A549 (cell line): ENCODE data around the gene ST8SIA5. TPM values are rescaled to one million over a fixed set of nuclear protein-coding genes. Genes with fewer than 3 reads are reported as not detected.

Source experiments
- ATAC-seq, 2 experiments: fragments of 200-7000 bp in 1 of 2; fragments of >200 bp in 1 of 2; cut with Nextera tagmentation in 1 of 2; cut with Tn5 transposase in 1 of 2; 3 replicates each; pipeline versions ENCODE4 v1.8.0 to v1.9.1; 2018 to 2020; ENCODE audit warnings: mild to moderate bottlenecking in 1 of 2, moderate library complexity in 1 of 2
- CTCF ChIA-PET: fragments of 300-600 bp; sonication (Branson Sonifier 250); formaldehyde crosslinking; extraction: SDS; loops from one replicate; lab custom pipeline; 2021; ENCODE audit warnings: antibody characterized with exemption, inconsistent platforms; lab: Yijun Ruan, JAX
- POLR2A ChIA-PET: fragments of 350-600 bp; formaldehyde crosslinking; extraction: SDS; loops from one replicate; lab custom pipeline; 2021; ENCODE audit warnings: antibody characterized with exemption, inconsistent platforms; lab: Yijun Ruan, JAX
- DNase-seq, 2 experiments: peaks; one replicate each; pipeline versions ENCODE4 v3.0.0 to v3.0.0-alpha.2; 2011 to 2016; ENCODE audit warnings: low read depth in 1 of 2, low spot score in 1 of 2
- FAIRE-seq: peaks from 2 replicates; lab custom pipeline; 2011; peaks lifted over from hg19 to GRCh38; lab: Jason Lieb, UNC
- H3K27ac ChIP-seq, 2 experiments: fragments of >200 bp; sonication (Bioruptor Twin); formaldehyde crosslinking; 3 replicates each; pipeline ENCODE4 v1.5.1; 2016 to 2017
- H3K4me1 ChIP-seq: fragments of >200 bp; sonication (Bioruptor Twin); formaldehyde crosslinking; 3 replicates; pipeline ENCODE4 v1.6.1; 2016
- H3K4me2 ChIP-seq: fragments of >200 bp; sonication (Bioruptor Twin); formaldehyde crosslinking; 3 replicates; pipeline ENCODE4 v1.6.1; 2016
- H3K4me3 ChIP-seq: fragments of >200 bp; sonication (Bioruptor Twin); formaldehyde crosslinking; 3 replicates; pipeline ENCODE4 v1.5.1; 2016
- H3K9me3 ChIP-seq: fragments of >200 bp; sonication (Bioruptor Twin); formaldehyde crosslinking; 3 replicates; pipeline ENCODE4 v1.6.1; 2016
- ATOH8 ChIP-seq: fragments of 250-450 bp; sonication (Bioruptor Pico); IDR thresholded peaks from 2 replicates; pipeline ENCODE4 v1.5.0; 2020; ENCODE audit warnings: low read depth, mild to moderate bottlenecking, moderate library complexity
- CBX8 ChIP-seq: fragments of 200-600 bp; sonication (generic); IDR thresholded peaks from 2 replicates; pipeline ENCODE4 v1.6.1; 2016
- CHD2 ChIP-seq: fragments of 150-350 bp; IDR thresholded peaks from 2 replicates; pipeline ENCODE4 v1.6.1; 2014; ENCODE audit warnings: low read length; ENCODE audit not compliant: partially characterized antibody
- CHD4 ChIP-seq: fragments of 200-600 bp; sonication (generic); IDR thresholded peaks from 2 replicates; pipeline ENCODE4 v1.6.1; 2016; ENCODE audit warnings: antibody characterized with exemption, mild to moderate bottlenecking, borderline replicate concordance
- EHF ChIP-seq: fragments of 250-450 bp; sonication (Bioruptor Pico); IDR thresholded peaks from 2 replicates; pipeline ENCODE4 v1.5.0; 2020; ENCODE audit warnings: mild to moderate bottlenecking
- FOSB ChIP-seq: fragments of 250-450 bp; sonication (Bioruptor Pico); IDR thresholded peaks from 2 replicates; pipeline ENCODE4 v1.5.0; 2020; ENCODE audit warnings: mild to moderate bottlenecking, moderate library complexity
- FOSL2 ChIP-seq, 2 experiments: fragments of 450-650 bp in 1 of 2; fragments of >200 bp in 1 of 2; sonication (Bioruptor Twin) in 1 of 2; formaldehyde crosslinking; IDR thresholded peaks; 2 replicates each; pipeline versions ENCODE4 v1.5.0 to v1.6.1; 2016 to 2020; ENCODE audit warnings: mild to moderate bottlenecking in 1 of 2, moderate library complexity in 1 of 2
- HDAC2 ChIP-seq: fragments of 200-600 bp; sonication (generic); IDR thresholded peaks from 2 replicates; pipeline ENCODE4 v1.6.1; 2016
- HES2 ChIP-seq: fragments of >200 bp; sonication (Bioruptor Twin); formaldehyde crosslinking; IDR thresholded peaks from 2 replicates; pipeline ENCODE4 v1.6.1; 2016
- HEYL ChIP-seq: fragments of 250-450 bp; sonication (Bioruptor Pico); IDR thresholded peaks from 2 replicates; pipeline ENCODE4 v1.8.0; 2021; ENCODE audit warnings: mild to moderate bottlenecking, moderate library complexity
- HOXB5 ChIP-seq: fragments of 250-450 bp; sonication (Bioruptor Pico); IDR thresholded peaks from 2 replicates; pipeline ENCODE4 v1.5.0; 2020; ENCODE audit warnings: mild to moderate bottlenecking, moderate library complexity
- JUNB ChIP-seq: fragments of >200 bp; sonication (Bioruptor Twin); formaldehyde crosslinking; IDR thresholded peaks from 2 replicates; pipeline ENCODE4 v1.6.1; 2016
- MAFK ChIP-seq: fragments of 450-650 bp; IDR thresholded peaks from 2 replicates; pipeline ENCODE4 v1.6.1; 2014; ENCODE audit not compliant: partially characterized antibody
- NPAS2 ChIP-seq: fragments of 250-450 bp; sonication (Bioruptor Pico); IDR thresholded peaks from 2 replicates; pipeline ENCODE4 v1.8.0; 2022; ENCODE audit warnings: mild to moderate bottlenecking, moderate library complexity, borderline replicate concordance
- PBX3 ChIP-seq: IDR thresholded peaks from 2 replicates; pipeline ENCODE4 v1.6.1; 2012
- POLR2AphosphoS2 ChIP-seq: conservative IDR thresholded peaks from 2 replicates; pipeline ENCODE4 v1.6.1; 2012; ENCODE audit warnings: low read length, improper control_type of control experiment, inconsistent platforms
- RAD21 ChIP-seq, 2 experiments: fragments of >200 bp in 1 of 2; sonication (Bioruptor Twin) in 1 of 2; formaldehyde crosslinking in 1 of 2; IDR thresholded peaks in 1 of 2; conservative IDR thresholded peaks in 1 of 2; 2 replicates in 1 of 2; 3 replicates in 1 of 2; pipeline ENCODE4 v1.6.1; 2012 to 2018; ENCODE audit warnings: inconsistent platforms in 1 of 2
- RCOR1 ChIP-seq: fragments of 150-350 bp; IDR thresholded peaks from 2 replicates; pipeline ENCODE4 v1.6.1; 2014; ENCODE audit warnings: antibody characterized with exemption, low read length, low read depth
- RFX5 ChIP-seq: fragments of 450-650 bp; IDR thresholded peaks from 2 replicates; pipeline ENCODE4 v1.7.1; 2014; ENCODE audit warnings: antibody characterized with exemption, mild to moderate bottlenecking, moderate library complexity
- SREBF2 ChIP-seq: fragments of 450-650 bp; IDR thresholded peaks from 2 replicates; pipeline ENCODE4 v1.6.1; 2014; ENCODE audit warnings: mild to moderate bottlenecking, moderate library complexity
- TFCP2L1 ChIP-seq: fragments of 250-450 bp; sonication (Bioruptor Pico); IDR thresholded peaks from 2 replicates; pipeline ENCODE4 v1.5.0; 2021; ENCODE audit warnings: mild to moderate bottlenecking
- ZFP36 ChIP-seq: fragments of 450-650 bp; IDR thresholded peaks from 2 replicates; pipeline ENCODE4 v1.6.1; 2014; ENCODE audit warnings: borderline replicate concordance; ENCODE audit not compliant: partially characterized antibody
- ZNF302 ChIP-seq: fragments of 250-450 bp; sonication (Bioruptor Pico); IDR thresholded peaks from 2 replicates; pipeline ENCODE4 v1.9.0; 2021; ENCODE audit warnings: inconsistent platforms, mild to moderate bottlenecking, moderate library complexity
- WGBS: methylation state at CpG from one replicate; pipeline ENCODE4 v1.1.6; 2017; ENCODE audit errors: missing lambda C conversion rate; 5-methylcytosine and 5-hydroxymethylcytosine counted together
- polyA plus RNA-seq, 4 experiments: library from polyadenylated mRNA; depleted of rRNA in 3 of 4; stranded (reverse); fragments of >200 nt; fragmentation: RNase III in 1 of 4; extraction: RNeasy Plus Mini Kit Qiagen cat#74134 plus additional on column Dnase treatment in 1 of 4; gene quantifications; 2 replicates in 3 of 4; 3 replicates in 1 of 4; pipeline ENCODE4 v1.2.3, GENCODE V29; 2011 to 2017
- TF ChIP-seq, protein P1 (sequence below): fragments of 250-450 bp; sonication (Bioruptor Pico); IDR thresholded peaks from 2 replicates; pipeline ENCODE4 v1.5.0; 2021; ENCODE audit warnings: mild to moderate bottlenecking, moderate library complexity, borderline replicate concordance
- TF ChIP-seq, protein P2 (sequence below): fragments of 200-600 bp; sonication (generic); IDR thresholded peaks from 2 replicates; pipeline ENCODE4 v1.6.1; 2016; ENCODE audit warnings: antibody characterized with exemption, mild to moderate bottlenecking, moderate library complexity
- TF ChIP-seq, protein P3 (sequence below): fragments of 450-650 bp; IDR thresholded peaks from 2 replicates; pipeline ENCODE4 v1.6.1; 2014; ENCODE audit warnings: antibody characterized with exemption

The ST8SIA5 gene
- polyA plus RNA-seq, 2 of the 4 experiments (the other 2 are of a cell fraction): not detected

DNA sequence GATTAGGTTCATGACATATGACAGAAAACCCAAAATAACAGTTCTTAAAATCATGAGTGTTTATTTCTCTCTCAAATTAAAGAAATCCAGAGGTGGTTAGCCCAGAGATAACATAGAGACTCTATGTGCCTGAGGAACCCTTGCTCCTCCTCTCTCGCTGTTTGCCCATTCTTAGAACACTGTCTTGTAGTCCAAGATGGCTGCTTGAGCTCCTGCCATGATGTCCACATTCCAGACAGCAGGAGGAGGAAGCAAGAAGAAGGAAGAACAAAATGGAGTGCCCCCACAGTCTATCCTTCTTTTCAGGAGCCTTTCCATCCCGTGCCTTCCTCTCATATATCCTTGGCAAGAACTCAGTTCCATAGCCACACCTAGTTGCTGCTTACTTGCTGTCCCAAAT lies 13.9 kb upstream of the ST8SIA5 start:
- no peak overlapping the region for H3K4me2 ChIP-seq

GRCh38 chr18:46768166-46768921 lies 11.5 kb upstream of the ST8SIA5 start:
- Histone ChIP-seq H3K27ac (no peak overlapping the region), H3K4me2 (no peak overlapping the region), H3K4me3 (no peak overlapping the region), H3K9me3 (no peaks in the 10 kb centered on the region), H3K4me1 (no peaks in the 10 kb centered on the region)
- TF ChIP-seq TFCP2L1 (CRISPR knock-in tag): no peak
- no peak for TF ChIP-seq FOSB (CRISPR knock-in tag)
- no peak for ATAC-seq
- 39% methylated on average over 8 of the region's 9 CpGs for WGBS
- FAIRE-seq: no peak
- ChIA-PET POLR2A (no interaction called here), CTCF (interaction anchor here (1.3 kb wide), 1 partner anchor 18 kb away, joined by 3 read pairs; no protein-coding TSS in a partner anchor)
- no peak for DNase-seq

More for the DNA sequence above, 13.9 kb upstream of the ST8SIA5 start:
- ATAC-seq (no peak), DNase-seq (no peak), FAIRE-seq (no peak)
- H3K4me1 ChIP-seq: no peaks in the 10 kb centered on the region
- no peak overlapping the region for H3K27ac ChIP-seq
- WGBS: 40% methylated on average over 2 of the region's 2 CpGs
- TF ChIP-seq RFX5 (no peak), FOSL2 (IDR thresholded peaks at IDR 0.05) (no peak), FOSL2 (CRISPR knock-in tag; IDR thresholded peaks at IDR 0.05) (no peak), RCOR1 (no peak), HDAC2 (no peak), ZFP36 (no peak), RAD21 (conservative IDR thresholded peaks at IDR 0.05 in 1 of 2, IDR thresholded peaks at IDR 0.05 in 1 of 2) (no peak), CHD4 (no peak), SREBF2 (no peak), JUNB (no peak), HOXB5 (CRISPR knock-in tag) (no peak), CHD2 (no peak)
- TF ChIP-seq, protein P1, sequence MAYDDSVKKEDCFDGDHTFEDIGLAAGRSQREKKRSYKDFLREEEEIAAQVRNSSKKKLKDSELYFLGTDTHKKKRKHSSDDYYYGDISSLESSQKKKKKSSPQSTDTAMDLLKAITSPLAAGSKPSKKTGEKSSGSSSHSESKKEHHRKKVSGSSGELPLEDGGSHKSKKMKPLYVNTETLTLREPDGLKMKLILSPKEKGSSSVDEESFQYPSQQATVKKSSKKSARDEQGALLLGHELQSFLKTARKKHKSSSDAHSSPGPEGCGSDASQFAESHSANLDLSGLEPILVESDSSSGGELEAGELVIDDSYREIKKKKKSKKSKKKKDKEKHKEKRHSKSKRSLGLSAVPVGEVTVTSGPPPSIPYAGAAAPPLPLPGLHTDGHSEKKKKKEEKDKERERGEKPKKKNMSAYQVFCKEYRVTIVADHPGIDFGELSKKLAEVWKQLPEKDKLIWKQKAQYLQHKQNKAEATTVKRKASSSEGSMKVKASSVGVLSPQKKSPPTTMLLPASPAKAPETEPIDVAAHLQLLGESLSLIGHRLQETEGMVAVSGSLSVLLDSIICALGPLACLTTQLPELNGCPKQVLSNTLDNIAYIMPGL (CRISPR knock-in tag): no peak
- TF ChIP-seq, protein P2, sequence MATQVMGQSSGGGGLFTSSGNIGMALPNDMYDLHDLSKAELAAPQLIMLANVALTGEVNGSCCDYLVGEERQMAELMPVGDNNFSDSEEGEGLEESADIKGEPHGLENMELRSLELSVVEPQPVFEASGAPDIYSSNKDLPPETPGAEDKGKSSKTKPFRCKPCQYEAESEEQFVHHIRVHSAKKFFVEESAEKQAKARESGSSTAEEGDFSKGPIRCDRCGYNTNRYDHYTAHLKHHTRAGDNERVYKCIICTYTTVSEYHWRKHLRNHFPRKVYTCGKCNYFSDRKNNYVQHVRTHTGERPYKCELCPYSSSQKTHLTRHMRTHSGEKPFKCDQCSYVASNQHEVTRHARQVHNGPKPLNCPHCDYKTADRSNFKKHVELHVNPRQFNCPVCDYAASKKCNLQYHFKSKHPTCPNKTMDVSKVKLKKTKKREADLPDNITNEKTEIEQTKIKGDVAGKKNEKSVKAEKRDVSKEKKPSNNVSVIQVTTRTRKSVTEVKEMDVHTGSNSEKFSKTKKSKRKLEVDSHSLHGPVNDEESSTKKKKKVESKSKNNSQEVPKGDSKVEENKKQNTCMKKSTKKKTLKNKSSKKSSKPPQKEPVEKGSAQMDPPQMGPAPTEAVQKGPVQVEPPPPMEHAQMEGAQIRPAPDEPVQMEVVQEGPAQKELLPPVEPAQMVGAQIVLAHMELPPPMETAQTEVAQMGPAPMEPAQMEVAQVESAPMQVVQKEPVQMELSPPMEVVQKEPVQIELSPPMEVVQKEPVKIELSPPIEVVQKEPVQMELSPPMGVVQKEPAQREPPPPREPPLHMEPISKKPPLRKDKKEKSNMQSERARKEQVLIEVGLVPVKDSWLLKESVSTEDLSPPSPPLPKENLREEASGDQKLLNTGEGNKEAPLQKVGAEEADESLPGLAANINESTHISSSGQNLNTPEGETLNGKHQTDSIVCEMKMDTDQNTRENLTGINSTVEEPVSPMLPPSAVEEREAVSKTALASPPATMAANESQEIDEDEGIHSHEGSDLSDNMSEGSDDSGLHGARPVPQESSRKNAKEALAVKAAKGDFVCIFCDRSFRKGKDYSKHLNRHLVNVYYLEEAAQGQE: no peak
- TF ChIP-seq, protein P3, sequence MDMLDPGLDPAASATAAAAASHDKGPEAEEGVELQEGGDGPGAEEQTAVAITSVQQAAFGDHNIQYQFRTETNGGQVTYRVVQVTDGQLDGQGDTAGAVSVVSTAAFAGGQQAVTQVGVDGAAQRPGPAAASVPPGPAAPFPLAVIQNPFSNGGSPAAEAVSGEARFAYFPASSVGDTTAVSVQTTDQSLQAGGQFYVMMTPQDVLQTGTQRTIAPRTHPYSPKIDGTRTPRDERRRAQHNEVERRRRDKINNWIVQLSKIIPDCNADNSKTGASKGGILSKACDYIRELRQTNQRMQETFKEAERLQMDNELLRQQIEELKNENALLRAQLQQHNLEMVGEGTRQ: no peak
- POLR2A ChIA-PET: interaction anchor here (0.7 kb wide), 1 partner anchor 10 kb away, joined by 3 read pairs; no protein-coding TSS in a partner anchor
- no peak overlapping the region for H3K4me3 ChIP-seq
- CTCF ChIA-PET: no interaction called here
- H3K9me3 ChIP-seq: no peaks in the 10 kb centered on the region

DNA sequence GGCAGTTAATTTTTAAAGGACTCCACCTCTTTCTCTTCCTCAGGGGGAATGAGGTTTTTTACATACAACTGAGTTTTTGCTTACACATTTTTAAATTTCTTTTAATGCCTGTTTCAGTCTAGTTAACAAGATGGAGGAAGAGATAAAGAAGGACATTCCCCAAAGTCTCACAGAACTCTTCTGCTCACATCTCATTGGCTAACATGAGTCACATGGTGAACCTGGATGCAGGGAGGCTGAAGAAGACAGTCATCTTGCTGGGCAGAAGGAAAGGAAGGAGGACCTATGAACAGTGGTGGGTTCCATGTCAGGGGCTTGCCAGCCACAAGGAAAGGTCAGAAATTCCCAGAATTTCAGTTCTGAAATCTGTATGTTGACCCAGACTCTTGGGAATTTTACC lies 10.4 kb upstream of the ST8SIA5 start:
- FAIRE-seq (no peak), ATAC-seq (no peak), DNase-seq (no peak)
- no peak overlapping the region for H3K27ac ChIP-seq
- POLR2A ChIA-PET: no interaction called here
- CTCF ChIA-PET: interaction anchor here (0.5 to 1.3 kb wide), 2 partner anchors 26 to 44 kb away, joined by 3 to 5 read pairs; no protein-coding TSS in a partner anchor
- H3K4me1 ChIP-seq: no peaks in the 10 kb centered on the region
- H3K4me2 ChIP-seq: no peak overlapping the region
- no peak overlapping the region for H3K4me3 ChIP-seq
- H3K9me3 ChIP-seq: no peaks in the 10 kb centered on the region
- no peak for TF ChIP-seq POLR2AphosphoS2
- no peak for TF ChIP-seq ATOH8
- no peak for TF ChIP-seq CBX8
- TF ChIP-seq HOXB5 (CRISPR knock-in tag): no peak
- TF ChIP-seq MAFK: no peak
- TF ChIP-seq HES2: no peak
- no peak for TF ChIP-seq EHF (CRISPR knock-in tag)
- TF ChIP-seq ZNF302: no peak
- no peak for TF ChIP-seq HEYL (CRISPR knock-in tag)
- TF ChIP-seq NPAS2 (CRISPR knock-in tag): no peak
- no peak for TF ChIP-seq PBX3
